ENCODE data around the gene ROR1. TPM values are rescaled to one million over a fixed set of nuclear protein-coding genes. Genes with fewer than 3 reads are reported as not detected.

Gene ROR1
- total RNA-seq, 1 experiment from 2014 or later = 56.3 TPM

DNA sequence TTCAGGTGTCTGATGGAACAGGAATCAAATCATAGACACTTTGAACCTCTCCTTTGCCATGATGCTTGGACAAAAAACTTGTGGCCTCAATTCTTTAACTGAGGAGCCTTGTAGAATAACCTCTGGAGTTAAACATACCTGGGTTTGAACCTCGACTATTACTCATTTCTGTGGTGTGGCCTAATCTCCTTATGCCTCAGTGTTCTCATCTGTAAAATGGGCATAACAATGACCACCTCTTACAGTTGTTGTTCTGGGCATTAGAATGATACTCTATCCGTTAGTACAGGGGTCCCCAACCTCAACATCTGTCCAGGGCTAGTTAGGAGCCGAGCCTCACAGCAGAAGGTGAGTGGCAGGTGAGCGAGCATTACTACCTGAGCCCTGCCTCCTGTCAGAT is 137.2 kb downstream of the ROR1 start (continued):
- TF ChIP-seq, protein P1, sequence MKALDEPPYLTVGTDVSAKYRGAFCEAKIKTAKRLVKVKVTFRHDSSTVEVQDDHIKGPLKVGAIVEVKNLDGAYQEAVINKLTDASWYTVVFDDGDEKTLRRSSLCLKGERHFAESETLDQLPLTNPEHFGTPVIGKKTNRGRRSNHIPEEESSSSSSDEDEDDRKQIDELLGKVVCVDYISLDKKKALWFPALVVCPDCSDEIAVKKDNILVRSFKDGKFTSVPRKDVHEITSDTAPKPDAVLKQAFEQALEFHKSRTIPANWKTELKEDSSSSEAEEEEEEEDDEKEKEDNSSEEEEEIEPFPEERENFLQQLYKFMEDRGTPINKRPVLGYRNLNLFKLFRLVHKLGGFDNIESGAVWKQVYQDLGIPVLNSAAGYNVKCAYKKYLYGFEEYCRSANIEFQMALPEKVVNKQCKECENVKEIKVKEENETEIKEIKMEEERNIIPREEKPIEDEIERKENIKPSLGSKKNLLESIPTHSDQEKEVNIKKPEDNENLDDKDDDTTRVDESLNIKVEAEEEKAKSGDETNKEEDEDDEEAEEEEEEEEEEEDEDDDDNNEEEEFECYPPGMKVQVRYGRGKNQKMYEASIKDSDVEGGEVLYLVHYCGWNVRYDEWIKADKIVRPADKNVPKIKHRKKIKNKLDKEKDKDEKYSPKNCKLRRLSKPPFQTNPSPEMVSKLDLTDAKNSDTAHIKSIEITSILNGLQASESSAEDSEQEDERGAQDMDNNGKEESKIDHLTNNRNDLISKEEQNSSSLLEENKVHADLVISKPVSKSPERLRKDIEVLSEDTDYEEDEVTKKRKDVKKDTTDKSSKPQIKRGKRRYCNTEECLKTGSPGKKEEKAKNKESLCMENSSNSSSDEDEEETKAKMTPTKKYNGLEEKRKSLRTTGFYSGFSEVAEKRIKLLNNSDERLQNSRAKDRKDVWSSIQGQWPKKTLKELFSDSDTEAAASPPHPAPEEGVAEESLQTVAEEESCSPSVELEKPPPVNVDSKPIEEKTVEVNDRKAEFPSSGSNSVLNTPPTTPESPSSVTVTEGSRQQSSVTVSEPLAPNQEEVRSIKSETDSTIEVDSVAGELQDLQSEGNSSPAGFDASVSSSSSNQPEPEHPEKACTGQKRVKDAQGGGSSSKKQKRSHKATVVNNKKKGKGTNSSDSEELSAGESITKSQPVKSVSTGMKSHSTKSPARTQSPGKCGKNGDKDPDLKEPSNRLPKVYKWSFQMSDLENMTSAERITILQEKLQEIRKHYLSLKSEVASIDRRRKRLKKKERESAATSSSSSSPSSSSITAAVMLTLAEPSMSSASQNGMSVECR (CRISPR knock-in tag; IDR thresholded peaks at IDR 0.05; ENCODE audit: borderline replicate concordance) = no peak
- TF ChIP-seq TCF7 (CRISPR knock-in tag; IDR thresholded peaks at IDR 0.05; ENCODE audit: low read depth) (no peak), SMAD4 (CRISPR knock-in tag; IDR thresholded peaks at IDR 0.05) (no peak), ZNF232 (CRISPR knock-in tag; IDR thresholded peaks at IDR 0.05) (no peak), ZNF671 (CRISPR knock-in tag; IDR thresholded peaks at IDR 0.05) (no peak)

DNA sequence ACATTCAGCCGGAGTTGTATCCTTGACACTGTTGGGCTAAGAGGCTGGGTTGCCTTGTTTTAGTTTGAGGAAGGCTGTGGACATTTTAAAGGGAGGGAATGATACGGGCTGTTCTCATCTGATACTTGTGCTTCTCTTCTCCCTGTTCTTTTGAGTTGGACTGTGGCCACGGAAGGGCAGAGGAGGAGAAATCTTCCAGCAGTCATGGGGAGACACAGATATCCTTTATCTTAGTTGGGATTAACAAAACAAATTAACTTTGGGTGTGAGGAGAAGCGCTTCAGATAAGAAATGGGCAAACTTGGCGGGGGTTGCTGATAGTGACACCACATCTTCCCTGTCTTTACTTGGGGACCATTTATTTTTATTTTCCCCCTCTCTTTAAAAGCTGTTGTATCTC is 138.8 kb downstream of the ROR1 start:
- H3K9me3 Mint-ChIP-seq = no peaks in the 10 kb centered on the region
- ATAC-seq (no peak), DNase-seq (ENCODE audit: low spot score) (no peak)
- H3K4me3 Mint-ChIP-seq = peak overlapping the region; percentile 8; the same call in 1 of the 2 replicates
- CTCF ChIA-PET = interaction anchor here (4.9 kb wide), 1 partner anchor 221 kb away, joined by 61 read pairs; no protein-coding TSS in a partner anchor
- POLR2A ChIA-PET = interaction anchor here (0.6 kb wide), 2 partner anchors 32 to 35 kb away, joined by 3 to 5 read pairs; no protein-coding TSS in a partner anchor
- H3K4me1 Mint-ChIP-seq = peaks cover 95% of the 10 kb centered on the region
- H3K27me3 Mint-ChIP-seq (ENCODE audit: low read depth) = no peaks in the 10 kb centered on the region
- TF ChIP-seq, protein P2, sequence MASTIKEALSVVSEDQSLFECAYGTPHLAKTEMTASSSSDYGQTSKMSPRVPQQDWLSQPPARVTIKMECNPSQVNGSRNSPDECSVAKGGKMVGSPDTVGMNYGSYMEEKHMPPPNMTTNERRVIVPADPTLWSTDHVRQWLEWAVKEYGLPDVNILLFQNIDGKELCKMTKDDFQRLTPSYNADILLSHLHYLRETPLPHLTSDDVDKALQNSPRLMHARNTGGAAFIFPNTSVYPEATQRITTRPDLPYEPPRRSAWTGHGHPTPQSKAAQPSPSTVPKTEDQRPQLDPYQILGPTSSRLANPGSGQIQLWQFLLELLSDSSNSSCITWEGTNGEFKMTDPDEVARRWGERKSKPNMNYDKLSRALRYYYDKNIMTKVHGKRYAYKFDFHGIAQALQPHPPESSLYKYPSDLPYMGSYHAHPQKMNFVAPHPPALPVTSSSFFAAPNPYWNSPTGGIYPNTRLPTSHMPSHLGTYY (CRISPR knock-in tag; IDR thresholded peaks at IDR 0.05) = no peak
- TF ChIP-seq TEAD1 (CRISPR knock-in tag; IDR thresholded peaks at IDR 0.05) (no peak), ZNF423 (CRISPR knock-in tag; IDR thresholded peaks at IDR 0.05) (no peak), NR3C1 (CRISPR knock-in tag; conservative IDR thresholded peaks at IDR 0.05; ENCODE audit: low read depth) (no peak)
- peak overlapping the region; percentile 72 for H3K27ac Mint-ChIP-seq
- H3K36me3 Mint-ChIP-seq = no peaks in the 10 kb centered on the region

DNA sequence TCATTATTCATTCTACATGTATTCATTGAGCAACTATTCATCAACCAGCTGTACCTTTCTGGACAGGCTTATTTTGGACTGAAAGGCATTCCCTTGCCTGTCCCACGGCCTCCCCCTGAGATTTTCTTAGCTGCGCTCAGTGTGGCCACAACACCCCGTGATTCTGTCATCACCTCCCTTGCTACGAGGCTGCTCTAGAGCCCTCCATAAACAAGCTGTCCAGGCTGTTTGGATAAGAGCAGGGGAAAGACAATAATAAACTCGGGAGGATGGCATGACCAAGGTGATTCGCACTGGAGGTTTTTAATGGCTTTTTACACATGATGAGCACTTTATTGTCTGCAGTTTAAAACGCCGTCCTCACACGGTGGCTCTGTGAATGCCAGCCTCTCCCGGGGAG is 139.7 kb downstream of the ROR1 start:
- H3K27ac Mint-ChIP-seq = peak overlapping the region; percentile 57; the same call in 1 of the 2 replicates
- H3K27me3 Mint-ChIP-seq (ENCODE audit: low read depth) = no peaks in the 10 kb centered on the region
- no peak overlapping the region for H3K4me3 Mint-ChIP-seq
- POLR2A ChIA-PET = interaction anchor here (1.3 kb wide), 1 partner anchor 138 kb away, joined by 3 read pairs; no protein-coding TSS in a partner anchor
- ATAC-seq (no peak), DNase-seq (ENCODE audit: low spot score) (no peak)
- H3K9me3 Mint-ChIP-seq = no peaks in the 10 kb centered on the region
- no peaks in the 10 kb centered on the region for H3K36me3 Mint-ChIP-seq
- peaks cover 95% of the 10 kb centered on the region for H3K4me1 Mint-ChIP-seq
- TF ChIP-seq, protein P3, sequence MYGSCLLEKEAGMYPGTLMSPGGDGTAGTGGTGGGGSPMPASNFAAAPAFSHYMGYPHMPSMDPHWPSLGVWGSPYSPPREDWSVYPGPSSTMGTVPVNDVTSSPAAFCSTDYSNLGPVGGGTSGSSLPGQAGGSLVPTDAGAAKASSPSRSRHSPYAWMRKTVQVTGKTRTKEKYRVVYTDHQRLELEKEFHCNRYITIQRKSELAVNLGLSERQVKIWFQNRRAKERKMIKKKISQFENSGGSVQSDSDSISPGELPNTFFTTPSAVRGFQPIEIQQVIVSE (CRISPR knock-in tag; IDR thresholded peaks at IDR 0.05; ENCODE audit: borderline replicate concordance) = no peak
- TF ChIP-seq TEAD4 (CRISPR knock-in tag; IDR thresholded peaks at IDR 0.05) (no peak), ESRRA (CRISPR knock-in tag; IDR thresholded peaks at IDR 0.05; ENCODE audit: borderline replicate concordance) (no peak), KAT7 (CRISPR knock-in tag; IDR thresholded peaks at IDR 0.05; ENCODE audit: borderline replicate concordance) (no peak)
- TF ChIP-seq, protein P2 (CRISPR knock-in tag; IDR thresholded peaks at IDR 0.05) = no peak
- CTCF ChIA-PET = interaction anchor here (0.7 to 4.9 kb wide), 16 partner anchors 12 to 297 kb away, joined by 3 to 61 read pairs (median 4); partner anchors contain the start of gene ROR1
